Suprapubic skin (tissue), 4 donors: ENCODE data around the gene ANK3. TPM values are rescaled to one million over a fixed set of nuclear protein-coding genes. Genes with fewer than 3 reads are reported as not detected.

ENCODE experiments used
- DNase-seq, 2 donors: peaks; one replicate each; pipeline ENCODE4 v3.0.0-alpha.2; 2019; ENCODE audit warnings: low spot score in 2 of 2
- H3K27ac ChIP-seq: fragments of 200-600 bp; sonication (generic); one replicate; pipeline ENCODE4 v1.5.1; 2019
- H3K27me3 ChIP-seq: fragments of 200-600 bp; sonication (generic); one replicate; pipeline ENCODE4 v1.5.1; 2019
- H3K36me3 ChIP-seq: fragments of 200-600 bp; sonication (generic); one replicate; pipeline ENCODE4 v1.5.1; 2019
- H3K4me1 ChIP-seq: fragments of 200-600 bp; sonication (generic); one replicate; pipeline ENCODE4 v1.5.1; 2019
- H3K4me3 ChIP-seq: fragments of 200-600 bp; sonication (generic); one replicate; pipeline ENCODE4 v1.5.1; 2019; ENCODE audit warnings: mild to moderate bottlenecking
- H3K9me3 ChIP-seq: fragments of 200-600 bp; sonication (generic); one replicate; pipeline ENCODE4 v1.5.1; 2019
- EP300 ChIP-seq: sonication (generic); formaldehyde crosslinking; IDR thresholded peaks from one replicate; pipeline ENCODE4 v1.6.1; 2017; ENCODE audit warnings: antibody characterized with exemption
- POLR2A ChIP-seq, 2 donors: fragments of 450-650 bp; IDR thresholded peaks; one replicate each; pipeline ENCODE4 v1.6.1; 2017; ENCODE audit warnings: antibody characterized with exemption in 2 of 2, mild to moderate bottlenecking in 2 of 2, moderate library complexity in 2 of 2
- POLR2AphosphoS5 ChIP-seq, 3 donors: sonication (generic); formaldehyde crosslinking; IDR thresholded peaks; one replicate each; pipeline ENCODE4 v1.6.1; 2017; ENCODE audit warnings: antibody characterized with exemption in 3 of 3
- WGBS: methylation state at CpG from one replicate; pipeline ENCODE4 v1.1.5; 2018; 5-methylcytosine and 5-hydroxymethylcytosine counted together
- total RNA-seq, 4 donors: library from RNA; depleted of rRNA; stranded (reverse); fragments of >200 nt; gene quantifications; one replicate each; pipeline ENCODE4 v1.1.0, GENCODE V29; 2016
- TF ChIP-seq, protein P1 (sequence below), 2 donors: fragments of 200-600 bp in 1 of 2; fragments of 450-650 bp in 1 of 2; sonication (generic) in 1 of 2; IDR thresholded peaks; one replicate each; pipeline ENCODE4 v1.5.1; 2016 to 2019; ENCODE audit warnings: antibody characterized with exemption in 2 of 2, mild to moderate bottlenecking in 1 of 2, moderate library complexity in 1 of 2

ANK3 gene
- total RNA-seq, 4 donors from 2014 or later: 89.1 to 191 (median 112) TPM

DNA sequence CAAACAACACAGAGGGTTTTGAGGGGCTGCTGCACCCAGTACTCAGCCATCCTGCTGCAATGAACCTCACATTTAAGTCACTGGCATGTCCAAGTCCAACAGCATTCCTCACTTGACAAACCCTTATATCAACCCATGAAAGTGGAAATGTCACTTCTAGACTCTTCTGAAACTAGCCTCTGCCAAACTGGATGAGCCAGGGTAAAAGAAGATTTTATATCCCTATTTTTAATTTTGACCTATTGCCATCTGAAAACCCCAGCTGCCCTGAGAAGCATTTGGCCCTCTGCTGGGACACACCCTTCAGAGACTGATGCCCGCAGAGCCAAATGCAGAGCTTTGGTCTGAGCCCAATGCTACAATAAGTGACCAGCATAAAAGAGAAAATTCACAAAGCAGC, 201.1 kb downstream of the ANK3 start:
- Histone ChIP-seq H3K4me1 (no peaks in the 10 kb centered on the region), H3K27me3 (no peaks in the 10 kb centered on the region), H3K36me3 (no peaks in the 10 kb centered on the region), H3K27ac (no peak overlapping the region), H3K9me3 (no peaks in the 10 kb centered on the region), H3K4me3 (no peak overlapping the region)
- TF ChIP-seq EP300: no peak
- TF ChIP-seq, protein P1, sequence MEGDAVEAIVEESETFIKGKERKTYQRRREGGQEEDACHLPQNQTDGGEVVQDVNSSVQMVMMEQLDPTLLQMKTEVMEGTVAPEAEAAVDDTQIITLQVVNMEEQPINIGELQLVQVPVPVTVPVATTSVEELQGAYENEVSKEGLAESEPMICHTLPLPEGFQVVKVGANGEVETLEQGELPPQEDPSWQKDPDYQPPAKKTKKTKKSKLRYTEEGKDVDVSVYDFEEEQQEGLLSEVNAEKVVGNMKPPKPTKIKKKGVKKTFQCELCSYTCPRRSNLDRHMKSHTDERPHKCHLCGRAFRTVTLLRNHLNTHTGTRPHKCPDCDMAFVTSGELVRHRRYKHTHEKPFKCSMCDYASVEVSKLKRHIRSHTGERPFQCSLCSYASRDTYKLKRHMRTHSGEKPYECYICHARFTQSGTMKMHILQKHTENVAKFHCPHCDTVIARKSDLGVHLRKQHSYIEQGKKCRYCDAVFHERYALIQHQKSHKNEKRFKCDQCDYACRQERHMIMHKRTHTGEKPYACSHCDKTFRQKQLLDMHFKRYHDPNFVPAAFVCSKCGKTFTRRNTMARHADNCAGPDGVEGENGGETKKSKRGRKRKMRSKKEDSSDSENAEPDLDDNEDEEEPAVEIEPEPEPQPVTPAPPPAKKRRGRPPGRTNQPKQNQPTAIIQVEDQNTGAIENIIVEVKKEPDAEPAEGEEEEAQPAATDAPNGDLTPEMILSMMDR (IDR thresholded peaks at IDR 0.05): no peak
- TF ChIP-seq POLR2A (IDR thresholded peaks at IDR 0.05): no peak
- TF ChIP-seq POLR2AphosphoS5 (IDR thresholded peaks at IDR 0.05): no peak
- DNase-seq: no peak
- WGBS: 75% methylated on average over 1 of the region's 1 CpG

DNA sequence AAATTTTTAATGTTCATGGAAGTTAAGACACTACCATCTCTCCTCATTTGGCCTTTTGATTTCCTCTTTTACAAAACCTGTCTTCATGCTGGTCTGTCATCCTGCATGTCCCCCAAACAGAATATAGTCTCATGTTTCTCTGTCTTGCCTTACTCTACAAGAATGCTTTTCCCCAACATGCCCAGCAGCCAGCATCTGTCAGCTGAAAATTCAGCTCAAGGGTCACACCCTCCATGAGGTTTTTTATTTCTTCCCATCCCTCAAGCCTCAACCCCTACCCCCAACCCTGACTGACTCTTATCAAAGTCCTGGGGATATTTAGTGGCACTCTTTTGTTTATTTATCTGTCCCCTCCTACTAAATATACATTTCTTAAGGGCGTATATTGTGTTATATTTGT, 202.0 kb downstream of the ANK3 start:
- TF ChIP-seq POLR2AphosphoS5 (IDR thresholded peaks at IDR 0.05) (no peak), EP300 (no peak), POLR2A (IDR thresholded peaks at IDR 0.05) (no peak)
- TF ChIP-seq, protein P1 (IDR thresholded peaks at IDR 0.05): no peak
- H3K36me3 ChIP-seq: no peaks in the 10 kb centered on the region
- no peak overlapping the region for H3K27ac ChIP-seq
- 86% methylated on average over 1 of the region's 1 CpG for WGBS
- H3K27me3 ChIP-seq: no peaks in the 10 kb centered on the region
- H3K9me3 ChIP-seq: no peaks in the 10 kb centered on the region
- H3K4me3 ChIP-seq: no peak overlapping the region
- H3K4me1 ChIP-seq: no peaks in the 10 kb centered on the region
- DNase-seq: no peak

DNA sequence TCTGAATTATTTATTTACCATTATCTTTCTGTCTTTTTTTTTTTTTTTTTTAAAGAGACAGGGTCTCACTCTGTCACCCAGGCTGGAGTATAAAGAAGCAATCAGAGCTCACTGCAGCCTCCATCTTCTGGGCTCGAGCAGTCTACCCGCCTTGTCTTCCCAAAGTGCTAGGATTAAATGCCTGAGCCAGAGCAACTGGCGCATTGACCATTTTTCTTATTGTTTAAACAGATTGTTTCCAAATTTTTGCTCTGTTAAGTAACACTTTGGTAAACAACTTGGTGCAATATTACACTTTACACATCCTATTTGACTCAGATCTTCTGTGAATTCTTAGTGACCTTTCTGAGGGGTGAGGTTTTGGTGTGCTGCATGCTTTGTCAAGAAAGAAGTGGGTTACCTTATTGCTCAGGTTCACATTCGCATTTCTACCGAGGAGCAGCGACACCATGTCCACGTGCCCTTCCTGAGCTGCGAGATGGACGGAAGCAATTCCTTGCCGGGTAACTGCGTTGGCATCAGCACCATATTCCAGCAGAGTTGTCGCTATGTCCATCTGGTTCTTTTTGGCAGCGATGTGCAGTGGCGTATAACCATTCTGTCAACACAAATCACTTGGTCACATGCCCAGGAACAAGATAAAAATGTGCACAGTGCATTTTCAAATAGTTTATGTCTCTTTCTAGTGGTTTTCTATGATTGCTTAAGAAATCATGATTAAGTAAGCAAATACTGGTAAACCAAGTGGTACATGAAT, 203.2 kb downstream of the ANK3 start:
- WGBS: 88% methylated on average over 14 of the region's 14 CpGs
- peak in 1 of 2 donors; percentile 63 for DNase-seq
- Histone ChIP-seq H3K9me3 (no peaks in the 10 kb centered on the region), H3K4me1 (no peaks in the 10 kb centered on the region), H3K4me3 (no peak overlapping the region), H3K36me3 (peaks cover 4% of the 10 kb centered on the region), H3K27ac (peak overlapping the region; percentile 53), H3K27me3 (no peaks in the 10 kb centered on the region)
- TF ChIP-seq POLR2AphosphoS5 (IDR thresholded peaks at IDR 0.05): no peak
- no peak for TF ChIP-seq POLR2A (IDR thresholded peaks at IDR 0.05)
- TF ChIP-seq EP300: no peak
- TF ChIP-seq, protein P1 (IDR thresholded peaks at IDR 0.05): no peak

- Histone ChIP-seq H3K4me3 (no peak overlapping the region), H3K27me3 (no peaks in the 10 kb centered on the region), H3K27ac (peak overlapping the region; percentile 53), H3K9me3 (no peaks in the 10 kb centered on the region), H3K4me1 (no peaks in the 10 kb centered on the region), H3K36me3 (peaks cover 5% of the 10 kb centered on the region)
- TF ChIP-seq EP300: no peak
- TF ChIP-seq POLR2AphosphoS5 (IDR thresholded peaks at IDR 0.05): no peak
- TF ChIP-seq, protein P1 (IDR thresholded peaks at IDR 0.05): no peak
- TF ChIP-seq POLR2A (IDR thresholded peaks at IDR 0.05): no peak
- DNase-seq: no peak
- WGBS: 29% methylated on average over 1 of the region's 1 CpG
These were observed 204.3 kb downstream of the ANK3 start for GRCh38 chr10:60185421-60185820.

DNA sequence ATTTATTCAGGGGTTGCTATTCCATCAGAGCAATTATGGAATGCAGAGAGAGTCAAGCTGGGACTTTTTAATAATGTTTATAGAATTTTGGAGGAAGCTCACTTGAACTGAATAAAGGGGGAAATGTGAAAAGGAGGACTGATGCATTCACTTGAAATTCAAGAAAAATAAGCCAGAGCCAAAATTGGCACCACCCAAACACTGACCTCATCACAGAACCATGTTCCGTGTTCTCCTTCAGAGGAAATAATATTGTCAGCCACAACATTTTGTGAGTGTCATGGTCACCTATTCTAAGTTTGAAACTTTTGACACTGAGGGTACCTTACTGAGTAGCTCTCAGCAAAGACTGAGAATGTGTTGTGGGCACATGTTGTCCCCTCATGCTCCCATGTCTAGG, 207.0 kb downstream of the ANK3 start:
- H3K27ac ChIP-seq: peak overlapping the region; percentile 61
- DNase-seq: no peak
- no peak for TF ChIP-seq POLR2A (IDR thresholded peaks at IDR 0.05)
- TF ChIP-seq POLR2AphosphoS5 (IDR thresholded peaks at IDR 0.05): no peak
- no peak for TF ChIP-seq EP300
- TF ChIP-seq, protein P1 (IDR thresholded peaks at IDR 0.05): no peak
- WGBS: 47% methylated on average over 1 of the region's 1 CpG
- H3K9me3 ChIP-seq: no peaks in the 10 kb centered on the region
- peaks cover 5% of the 10 kb centered on the region for H3K36me3 ChIP-seq
- no peaks in the 10 kb centered on the region for H3K4me1 ChIP-seq
- H3K4me3 ChIP-seq: no peak overlapping the region
- no peaks in the 10 kb centered on the region for H3K27me3 ChIP-seq
